Measurements from ENCODE around the gene SP1.
A peak's percentile ranks its signal among the peaks of the same experiment; 100 is the strongest.

The SP1 gene

GRCh38 chr12:53452159-53453077 lies 72.4 kb downstream of the SP1 start:
- peak; percentile 84 for DNase-seq

GRCh38 chr12:53453953-53454640 lies 74.1 kb downstream of the SP1 start:
- DNase-seq, result no peak

GRCh38 chr12:53454707-53455106 lies 74.7 kb downstream of the SP1 start:
- DNase-seq, result no peak

GRCh38 chr12:53456654-53457366 lies 76.8 kb downstream of the SP1 start:
- DNase-seq, result no peak

GRCh38 chr12:53459097-53459496 lies 79.1 kb downstream of the SP1 start:
- DNase-seq, result no peak

- no peak for DNase-seq
These were observed 81.1 kb downstream of the SP1 start for GRCh38 chr12:53461059-53461458.

GRCh38 chr12:53461591-53461990 lies 81.6 kb downstream of the SP1 start:
- no peak for DNase-seq

GRCh38 chr12:53462935-53463334 lies 83.0 kb downstream of the SP1 start:
- no peak for DNase-seq

- no peak for DNase-seq
These were observed 84.0 kb downstream of the SP1 start for GRCh38 chr12:53463802-53464560.

- DNase-seq, result no peak
These were observed 84.9 kb downstream of the SP1 start for GRCh38 chr12:53464685-53465418.

GRCh38 chr12:53465679-53466078 lies 85.7 kb downstream of the SP1 start:
- DNase-seq, result no peak

Data from CD4-positive, alpha-beta T cell treated with Interleukin-12 subunit alpha and Interleukin-12 subunit beta, for 1 hour (primary cell).